SK-N-SH treated with all-trans-retinoic acid at 6 μM for 48 hours (cell line): ENCODE data around the gene DOCK2.

Source experiments
- ATAC-seq: fragments of 200-7000 bp; cut with Tn5 transposase; 3 replicates; pipeline ENCODE4 v1.9.1; 2020; ENCODE audit warnings: mild to moderate bottlenecking, moderate library complexity
- ARNTL ChIP-seq: fragments of 450-650 bp; formaldehyde crosslinking; IDR thresholded peaks from 2 replicates; pipeline ENCODE4 v1.5.0; 2020; ENCODE audit warnings: low read depth, mild to moderate bottlenecking, moderate library complexity, borderline replicate concordance
- BACH2 ChIP-seq: fragments of 250-450 bp; sonication (Bioruptor Pico); IDR thresholded peaks from 2 replicates; pipeline ENCODE4 v1.9.0; 2021; ENCODE audit warnings: mild to moderate bottlenecking, borderline replicate concordance
- CSDC2 ChIP-seq: fragments of 250-450 bp; sonication (Bioruptor Pico); IDR thresholded peaks from 2 replicates; pipeline ENCODE4 v1.5.0; 2020; ENCODE audit warnings: mild to moderate bottlenecking, moderate library complexity
- CSRNP3 ChIP-seq: fragments of 250-450 bp; sonication (Bioruptor Pico); IDR thresholded peaks from 2 replicates; pipeline ENCODE4 v1.5.1; 2021; ENCODE audit warnings: mild to moderate bottlenecking, moderate library complexity
- ESRRG ChIP-seq: fragments of 250-450 bp; sonication (Bioruptor Pico); IDR thresholded peaks from 2 replicates; pipeline ENCODE4 v1.6.1; 2021; ENCODE audit warnings: mild to moderate bottlenecking
- GLIS3 ChIP-seq: fragments of 250-450 bp; sonication (Bioruptor Pico); IDR thresholded peaks from 2 replicates; pipeline ENCODE4 v1.5.0; 2020; ENCODE audit warnings: mild to moderate bottlenecking, moderate library complexity
- ISL1 ChIP-seq: fragments of 250-450 bp; sonication (Bioruptor Pico); IDR thresholded peaks from 2 replicates; pipeline ENCODE4 v2.1.2; 2022; ENCODE audit warnings: mild to moderate bottlenecking, moderate library complexity
- OSR1 ChIP-seq: fragments of 250-450 bp; sonication (Bioruptor Pico); IDR thresholded peaks from 2 replicates; pipeline ENCODE4 v1.8.0; 2022; ENCODE audit warnings: moderate library complexity, mild to moderate bottlenecking, inconsistent platforms
- PATZ1 ChIP-seq: fragments of 250-450 bp; sonication (Bioruptor Pico); IDR thresholded peaks from 2 replicates; pipeline ENCODE4 v1.8.0; 2020; ENCODE audit warnings: mild to moderate bottlenecking, moderate library complexity, borderline replicate concordance
- POU6F1 ChIP-seq: fragments of 250-450 bp; sonication (Bioruptor Pico); IDR thresholded peaks from 2 replicates; pipeline ENCODE4 v1.8.0; 2021; ENCODE audit warnings: low read depth, mild to moderate bottlenecking, moderate library complexity, borderline replicate concordance
- PPARA ChIP-seq: fragments of 250-450 bp; sonication (Bioruptor Pico); IDR thresholded peaks from 2 replicates; pipeline ENCODE4 v1.5.0; 2020; ENCODE audit warnings: mild to moderate bottlenecking, borderline replicate concordance
- RARB ChIP-seq: fragments of 250-450 bp; sonication (Bioruptor Pico); IDR thresholded peaks from 2 replicates; pipeline ENCODE4 v1.8.0; 2021; ENCODE audit warnings: mild to moderate bottlenecking, moderate library complexity
- SNAI2 ChIP-seq: fragments of 250-450 bp; sonication (Bioruptor Pico); IDR thresholded peaks from 2 replicates; pipeline ENCODE4 v1.5.0; 2020; ENCODE audit warnings: mild to moderate bottlenecking, moderate library complexity
- TCF4 ChIP-seq: fragments of 250-450 bp; sonication (Bioruptor Pico); IDR thresholded peaks from 2 replicates; pipeline ENCODE4 v1.8.0; 2021; ENCODE audit warnings: mild to moderate bottlenecking, moderate library complexity, borderline replicate concordance
- TOX ChIP-seq: fragments of 250-450 bp; sonication (Bioruptor Pico); IDR thresholded peaks from 2 replicates; pipeline ENCODE4 v1.8.0; 2021; ENCODE audit warnings: mild to moderate bottlenecking, moderate library complexity, borderline replicate concordance
- TSHZ2 ChIP-seq: fragments of 250-450 bp; sonication (Bioruptor Pico); IDR thresholded peaks from 2 replicates; pipeline ENCODE4 v1.5.0; 2020; ENCODE audit warnings: mild to moderate bottlenecking, moderate library complexity
- ZC3H10 ChIP-seq: fragments of 250-450 bp; sonication (Bioruptor Pico); IDR thresholded peaks from 2 replicates; pipeline ENCODE4 v1.5.1; 2021; ENCODE audit warnings: mild to moderate bottlenecking, moderate library complexity
- ZFP3 ChIP-seq: fragments of 250-450 bp; sonication (Bioruptor Pico); IDR thresholded peaks from 2 replicates; pipeline ENCODE4 v1.5.0; 2020; ENCODE audit warnings: mild to moderate bottlenecking, moderate library complexity
- ZFP30 ChIP-seq: fragments of 450-650 bp; formaldehyde crosslinking; IDR thresholded peaks from 2 replicates; pipeline ENCODE4 v1.5.0; 2022; ENCODE audit warnings: mild to moderate bottlenecking, moderate library complexity
- ZNF565 ChIP-seq: fragments of 450-650 bp; formaldehyde crosslinking; conservative IDR thresholded peaks from 2 replicates; pipeline ENCODE4 v1.5.0; 2020; ENCODE audit warnings: low read depth, mild to moderate bottlenecking, moderate library complexity
- ZNF70 ChIP-seq: fragments of 450-650 bp; formaldehyde crosslinking; IDR thresholded peaks from 2 replicates; pipeline ENCODE4 v1.5.0; 2020; ENCODE audit warnings: mild to moderate bottlenecking, moderate library complexity
- ZNF8 ChIP-seq: fragments of 450-650 bp; formaldehyde crosslinking; IDR thresholded peaks from 2 replicates; pipeline ENCODE4 v1.5.0; 2020; ENCODE audit warnings: mild to moderate bottlenecking, moderate library complexity

The DOCK2 gene

DNA sequence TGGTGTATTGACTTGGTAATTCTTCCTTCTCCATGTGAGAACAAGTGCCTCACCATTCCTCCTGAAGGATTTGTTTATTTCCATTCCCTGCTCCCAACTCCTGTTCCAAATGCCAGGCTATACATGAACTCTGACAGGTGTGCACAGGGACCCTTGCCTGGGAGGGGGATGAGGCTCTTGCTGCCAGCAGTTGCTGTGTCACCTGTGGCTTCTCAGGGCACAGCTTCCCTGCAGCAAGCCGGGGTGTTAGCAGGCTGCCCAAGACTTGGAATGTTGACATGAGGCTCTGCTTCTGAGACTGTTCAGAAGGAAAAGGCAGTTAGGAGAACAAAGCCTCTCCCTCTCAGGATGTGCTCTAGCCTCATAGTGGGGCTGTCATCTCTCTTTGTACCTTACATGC is 131.3 kb downstream of the DOCK2 start (continued):
- no peak for TF ChIP-seq TSHZ2 (CRISPR knock-in tag)
- no peak for TF ChIP-seq TOX (CRISPR knock-in tag)

DNA sequence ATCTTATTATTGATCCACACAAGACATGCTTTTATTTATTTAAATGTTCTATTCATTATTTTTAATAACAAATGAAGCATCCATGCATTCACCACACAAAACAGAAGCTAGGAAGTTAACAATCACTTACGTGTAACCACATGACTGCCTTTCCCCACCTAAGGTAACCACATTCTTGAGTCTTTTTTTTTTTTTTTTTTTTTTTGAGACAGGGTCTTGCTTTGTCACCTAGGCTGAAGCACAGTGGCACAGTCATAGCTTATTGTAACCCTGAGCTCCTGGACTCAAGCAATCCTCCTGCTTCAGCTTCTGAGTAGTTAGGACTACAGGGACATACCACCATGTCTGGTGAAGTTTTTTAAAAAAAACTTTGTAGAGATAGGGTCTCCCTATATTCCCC is 133.0 kb downstream of the DOCK2 start:
- no peak for ATAC-seq

DNA sequence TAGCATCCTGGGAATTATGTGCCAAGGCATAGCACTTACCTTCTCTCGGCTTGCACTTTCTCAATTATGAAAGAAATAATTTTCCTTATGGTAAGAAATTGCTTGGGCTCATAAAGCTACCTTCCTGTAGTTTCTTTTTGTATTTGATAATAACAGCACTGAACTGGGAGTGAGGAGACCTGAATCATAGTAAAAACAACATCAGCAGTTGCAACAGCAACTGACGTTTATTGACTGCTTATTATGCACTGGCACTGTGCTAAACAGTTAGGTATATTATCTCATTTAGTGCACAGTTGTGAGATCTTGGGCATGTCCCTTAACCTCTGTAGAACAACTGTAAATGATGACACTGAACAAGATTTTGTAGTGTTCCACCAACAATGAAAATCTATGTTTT is 135.2 kb downstream of the DOCK2 start:
- no peak for ATAC-seq
- TF ChIP-seq TCF4 (CRISPR knock-in tag) (no peak), SNAI2 (no peak), TSHZ2 (CRISPR knock-in tag) (no peak), PPARA (CRISPR knock-in tag) (no peak), ARNTL (CRISPR knock-in tag) (no peak), POU6F1 (CRISPR knock-in tag) (no peak), ZNF70 (CRISPR knock-in tag) (no peak), CSRNP3 (CRISPR knock-in tag) (no peak), ZC3H10 (CRISPR knock-in tag) (no peak), ESRRG (CRISPR knock-in tag) (no peak)

More for the DNA sequence above, 133.0 kb downstream of the DOCK2 start:
- TF ChIP-seq BACH2 (CRISPR knock-in tag) (no peak), CSRNP3 (CRISPR knock-in tag) (no peak), PPARA (CRISPR knock-in tag) (no peak), TCF4 (CRISPR knock-in tag) (no peak), ZFP3 (CRISPR knock-in tag) (no peak), ZNF8 (no peak), PATZ1 (CRISPR knock-in tag) (no peak), CSDC2 (CRISPR knock-in tag) (no peak), OSR1 (CRISPR knock-in tag) (no peak), ARNTL (CRISPR knock-in tag) (no peak), GLIS3 (no peak), ZNF565 (CRISPR knock-in tag) (no peak), ZFP30 (no peak), RARB (CRISPR knock-in tag) (no peak), ISL1 (CRISPR knock-in tag) (no peak), ESRRG (CRISPR knock-in tag) (no peak), POU6F1 (CRISPR knock-in tag) (no peak), SNAI2 (no peak)
